OCI-LY3 (cell line): ENCODE data around the gene SMAD7.

ENCODE experiments used
- EZH2phosphoT487 ChIP-seq: fragments of 200-600 bp; shearing (Covaris generic); IDR thresholded peaks from 2 replicates; pipeline ENCODE4 v1.6.1; 2018; ENCODE audit warnings: antibody characterized with exemption, mixed run types, low read depth
- TF ChIP-seq, protein P1 (sequence below): fragments of 200-600, 300-600 bp; sonication (generic); IDR thresholded peaks from 2 replicates; pipeline ENCODE4 v1.5.1; 2014; ENCODE audit warnings: antibody characterized with exemption, low read length, low read depth

DNA sequence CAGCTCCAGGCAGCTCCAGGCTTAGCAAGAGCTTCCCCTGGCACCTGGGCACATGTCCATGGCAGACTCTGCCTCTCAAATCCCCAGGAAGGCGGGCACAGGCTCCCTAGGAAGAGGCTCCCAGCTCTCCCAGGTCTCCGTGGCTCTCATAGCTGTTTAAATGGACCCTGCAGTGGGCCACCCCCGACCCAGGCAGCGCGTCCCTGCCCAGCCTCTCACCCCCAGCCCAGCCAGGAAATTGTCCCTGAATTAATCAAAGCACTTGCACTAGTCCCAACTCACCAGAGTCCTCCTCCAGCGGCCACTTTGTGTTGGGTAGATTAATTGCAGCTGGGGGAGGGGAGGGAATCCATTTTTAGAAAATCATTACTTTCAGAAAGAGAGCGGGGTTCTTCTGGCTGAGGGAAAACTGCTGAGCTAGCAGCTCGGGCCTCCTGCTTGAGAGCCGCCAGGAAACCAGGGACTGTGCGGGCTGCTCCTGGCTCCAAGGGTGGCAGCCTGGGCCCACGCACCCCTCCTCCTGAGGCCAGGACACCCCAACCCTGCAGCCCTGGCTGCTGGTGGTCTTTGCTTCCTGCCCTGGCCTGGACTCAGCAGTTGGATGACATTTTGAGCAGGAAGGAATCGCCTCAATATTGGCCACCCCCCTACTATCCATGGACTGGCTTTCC lies 36.0 kb downstream of the SMAD7 start:
- no peak for TF ChIP-seq EZH2phosphoT487
- TF ChIP-seq, protein P1, sequence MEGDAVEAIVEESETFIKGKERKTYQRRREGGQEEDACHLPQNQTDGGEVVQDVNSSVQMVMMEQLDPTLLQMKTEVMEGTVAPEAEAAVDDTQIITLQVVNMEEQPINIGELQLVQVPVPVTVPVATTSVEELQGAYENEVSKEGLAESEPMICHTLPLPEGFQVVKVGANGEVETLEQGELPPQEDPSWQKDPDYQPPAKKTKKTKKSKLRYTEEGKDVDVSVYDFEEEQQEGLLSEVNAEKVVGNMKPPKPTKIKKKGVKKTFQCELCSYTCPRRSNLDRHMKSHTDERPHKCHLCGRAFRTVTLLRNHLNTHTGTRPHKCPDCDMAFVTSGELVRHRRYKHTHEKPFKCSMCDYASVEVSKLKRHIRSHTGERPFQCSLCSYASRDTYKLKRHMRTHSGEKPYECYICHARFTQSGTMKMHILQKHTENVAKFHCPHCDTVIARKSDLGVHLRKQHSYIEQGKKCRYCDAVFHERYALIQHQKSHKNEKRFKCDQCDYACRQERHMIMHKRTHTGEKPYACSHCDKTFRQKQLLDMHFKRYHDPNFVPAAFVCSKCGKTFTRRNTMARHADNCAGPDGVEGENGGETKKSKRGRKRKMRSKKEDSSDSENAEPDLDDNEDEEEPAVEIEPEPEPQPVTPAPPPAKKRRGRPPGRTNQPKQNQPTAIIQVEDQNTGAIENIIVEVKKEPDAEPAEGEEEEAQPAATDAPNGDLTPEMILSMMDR = no peak
